GM18520 (cell line): ENCODE measurements around the gene LRRC57.
A peak's percentile ranks its signal among the peaks of the same experiment; 100 is the strongest.
"Not testable (repeated sequence)": the region's sequence is repeated elsewhere in the genome, so short reads cannot be mapped to it uniquely, and the experiment has no call there.

Experiments used
- ATAC-seq: cut with Tn5 transposase; IDR thresholded peaks from one replicate; pipeline ENCODE4 v1.9.1; 2021; ENCODE audit not compliant: unreplicated experiment

The LRRC57 gene

GRCh38 chr15:42548249-42549031, at the start of gene LRRC57, which contains the start of gene HAUS2:
Gene LRRC57, minus strand, starts transcription at chr15:42548793. Its CDS starts 359 bp downstream, at chr15:42548434.
Gene HAUS2, plus strand, starts transcription at chr15:42548838. Its CDS starts 35 bp downstream, at chr15:42548873.
- peak; percentile 85 for ATAC-seq

DNA sequence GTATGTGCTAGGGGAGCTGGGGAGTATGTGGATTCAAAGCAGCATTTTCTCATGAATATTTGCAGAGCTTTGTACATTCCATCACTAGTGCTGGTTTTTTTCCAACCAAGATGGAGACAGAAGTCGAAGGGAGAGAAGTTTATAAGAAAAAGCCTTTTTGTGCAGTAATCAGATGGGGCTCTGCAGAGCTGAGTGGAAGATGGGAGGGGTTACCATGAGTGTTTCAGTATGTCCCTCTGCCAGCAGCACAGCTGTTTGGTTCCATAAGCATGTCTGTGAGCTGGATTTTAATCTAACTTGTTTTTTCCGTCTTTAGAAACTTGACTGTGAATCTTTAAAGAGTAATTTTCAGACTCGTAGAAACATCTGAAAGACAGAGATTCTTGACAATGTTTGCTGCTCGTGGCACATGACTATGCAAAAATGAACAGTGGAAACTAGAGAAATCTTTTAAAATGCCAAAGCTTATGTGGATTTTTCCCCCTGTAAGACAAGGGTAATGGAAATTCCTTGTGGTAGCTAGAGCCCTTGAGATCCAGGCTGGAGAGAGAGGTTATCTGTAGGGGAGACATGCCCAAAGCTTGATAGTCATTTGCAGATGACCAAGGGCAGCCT, 47.1 kb upstream of the LRRC57 start:
- no peak for ATAC-seq

DNA sequence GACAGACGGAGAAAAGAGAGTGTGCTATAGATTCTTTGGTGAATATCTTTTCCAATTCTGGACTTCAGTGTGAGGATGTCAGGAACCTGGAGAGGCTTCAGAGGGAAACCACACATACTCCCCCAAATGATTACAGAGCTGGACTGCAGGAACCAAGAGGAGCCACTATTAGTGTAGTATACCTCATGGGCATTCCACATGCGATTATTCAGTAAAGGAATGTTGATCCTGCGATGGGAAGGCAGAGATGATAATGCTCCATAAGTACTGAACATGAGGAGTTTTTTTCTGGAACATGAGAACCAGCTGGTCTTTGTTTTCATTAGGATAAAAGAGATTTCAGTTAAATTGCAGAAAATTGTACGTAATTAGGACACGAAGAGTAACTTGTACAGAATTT, 45.5 kb upstream of the LRRC57 start:
- no peak for ATAC-seq

DNA sequence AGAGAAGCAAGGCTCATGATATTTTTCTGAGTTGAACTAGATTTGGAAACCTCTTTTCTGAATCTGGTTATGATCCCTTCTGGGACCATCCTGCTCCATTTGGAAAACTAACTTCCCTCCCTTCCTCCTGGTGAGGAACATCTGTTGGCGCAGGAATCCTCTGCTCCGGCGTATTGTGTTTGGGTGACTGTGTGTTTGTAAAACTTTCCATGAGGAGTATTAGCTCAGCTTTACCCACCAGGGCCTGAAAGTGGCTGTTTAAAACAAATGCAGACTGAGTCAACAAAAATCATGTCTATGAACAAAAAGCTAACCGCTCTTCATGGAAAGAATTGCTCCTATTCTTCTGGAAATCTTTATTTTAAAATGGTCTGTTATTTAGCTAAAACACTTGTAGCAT, 44.5 kb upstream of the LRRC57 start:
- no peak for ATAC-seq

- ATAC-seq = no peak
Observed at GRCh38 chr15:42592716-42593115, 44.1 kb upstream of the LRRC57 start.

- no peak for ATAC-seq
Observed at GRCh38 chr15:42591238-42591934, 42.8 kb upstream of the LRRC57 start.

- no peak for ATAC-seq
Observed at GRCh38 chr15:42590619-42591237, 42.1 kb upstream of the LRRC57 start.

DNA sequence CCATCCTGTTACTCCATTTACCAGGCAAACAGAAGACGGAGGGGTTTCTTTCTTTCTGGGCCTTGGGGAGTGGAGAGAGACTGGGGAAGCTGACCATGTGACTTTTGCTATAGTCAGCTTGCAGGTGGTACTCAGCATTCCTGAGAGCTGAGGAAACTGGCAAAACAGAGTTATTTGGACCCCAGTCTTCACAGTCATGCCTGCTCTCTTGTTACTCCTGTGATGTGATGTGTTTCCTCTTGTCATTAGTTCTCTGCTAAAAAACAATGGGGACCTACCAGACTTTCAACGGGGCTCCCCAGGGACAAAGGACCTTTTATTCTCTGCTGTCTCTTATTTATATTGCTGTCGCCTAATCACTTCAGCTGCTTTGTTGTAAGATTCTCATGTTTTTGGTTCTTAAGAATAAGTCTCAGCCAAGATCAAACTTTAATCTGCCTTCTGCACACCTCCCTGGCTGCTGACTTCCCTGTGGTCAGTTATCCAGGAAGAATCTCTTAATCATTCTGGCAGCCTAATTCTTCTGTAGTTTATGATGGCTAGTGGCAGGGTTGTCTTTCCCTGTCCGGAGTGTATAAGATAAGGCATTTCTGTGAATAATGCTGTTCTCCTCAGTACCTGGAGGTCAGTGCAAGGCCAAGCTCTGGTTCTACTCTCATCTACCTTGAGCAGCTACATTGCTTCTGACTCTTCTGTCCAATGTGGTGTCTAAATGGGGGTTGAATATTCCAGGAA, 35.6 kb upstream of the LRRC57 start:
- ATAC-seq = no peak

GRCh38 chr15:42582569-42583375, 34.2 kb upstream of the LRRC57 start:
- no peak for ATAC-seq

GRCh38 chr15:42581272-42581730, 32.7 kb upstream of the LRRC57 start:
- ATAC-seq = peak; percentile 53

DNA sequence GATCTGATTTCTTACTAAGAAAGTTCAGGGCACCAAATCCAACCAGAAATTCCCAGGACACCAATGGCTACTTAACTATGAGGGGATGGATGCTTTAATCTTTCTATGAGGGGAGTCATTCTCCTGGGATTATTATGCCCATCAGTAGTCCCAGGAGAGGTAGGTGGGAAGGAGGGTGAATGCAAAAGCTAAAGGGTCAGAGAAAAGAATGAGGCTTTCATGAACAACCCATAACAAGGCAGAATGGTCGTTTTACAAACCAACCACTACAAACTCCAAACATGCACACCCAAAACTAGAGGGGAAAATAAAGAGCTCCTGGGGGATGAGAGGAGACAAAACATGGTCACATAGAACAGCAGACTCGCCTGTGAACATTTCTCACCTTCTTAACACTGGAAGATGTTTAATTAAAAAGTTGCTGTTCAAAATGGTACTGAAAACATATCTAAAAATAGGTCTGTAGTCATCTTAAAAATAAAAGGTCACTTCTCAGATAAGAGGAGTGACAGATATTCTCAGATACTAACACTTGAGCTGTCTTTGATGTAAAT, 30.5 kb upstream of the LRRC57 start:
- ATAC-seq = no peak

- no peak for ATAC-seq
Observed at GRCh38 chr15:42577514-42578031, 29.0 kb upstream of the LRRC57 start.

DNA sequence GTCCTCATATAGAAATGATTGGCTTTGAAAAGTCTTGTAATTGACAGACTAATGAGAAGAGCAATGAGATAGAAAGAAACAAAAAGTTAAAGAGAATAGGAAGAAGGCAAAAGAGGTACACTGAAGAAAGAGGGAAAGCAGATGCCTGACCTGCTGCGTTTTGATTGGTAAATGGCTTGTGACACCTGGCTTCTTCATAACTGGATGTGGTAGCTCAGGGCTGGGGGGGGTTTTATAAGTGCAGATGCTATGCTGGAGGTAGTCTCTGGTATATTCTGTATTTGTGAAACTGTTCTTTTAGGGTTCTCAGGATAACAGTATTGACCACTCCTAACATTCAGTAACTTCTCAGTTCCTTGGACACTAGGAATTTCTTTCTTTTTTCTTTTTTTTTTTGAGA, 28.2 kb upstream of the LRRC57 start:
- no peak for ATAC-seq

GRCh38 chr15:42576040-42576594, 27.5 kb upstream of the LRRC57 start:
- no peak for ATAC-seq

GRCh38 chr15:42575188-42576039, 26.8 kb upstream of the LRRC57 start, which contains the start of gene STARD9:
Gene STARD9, plus strand, starts transcription at chr15:42575606. Its CDS starts 110 bp downstream, at chr15:42575716.
- peak; percentile 86 for ATAC-seq

DNA sequence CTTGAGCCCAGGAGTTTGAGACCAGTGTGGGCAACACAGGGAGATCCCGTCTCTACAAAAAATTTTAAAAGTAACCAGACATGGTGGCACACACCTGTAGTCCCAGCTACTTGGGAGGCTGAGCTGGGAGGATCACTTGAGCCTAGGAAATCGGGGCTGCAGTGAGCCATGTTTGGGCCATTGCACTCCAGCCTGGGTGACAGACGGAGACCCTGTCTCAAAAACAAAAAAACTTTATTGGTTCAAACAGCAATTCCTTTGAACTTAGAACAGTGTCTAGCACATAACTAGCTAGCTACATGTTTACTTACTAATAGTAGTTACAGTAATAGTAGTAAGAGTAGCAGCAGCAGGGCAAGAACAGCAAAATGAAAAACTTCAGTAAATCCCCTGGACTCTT, 10.1 kb upstream of the LRRC57 start:
- ATAC-seq = no peak

DNA sequence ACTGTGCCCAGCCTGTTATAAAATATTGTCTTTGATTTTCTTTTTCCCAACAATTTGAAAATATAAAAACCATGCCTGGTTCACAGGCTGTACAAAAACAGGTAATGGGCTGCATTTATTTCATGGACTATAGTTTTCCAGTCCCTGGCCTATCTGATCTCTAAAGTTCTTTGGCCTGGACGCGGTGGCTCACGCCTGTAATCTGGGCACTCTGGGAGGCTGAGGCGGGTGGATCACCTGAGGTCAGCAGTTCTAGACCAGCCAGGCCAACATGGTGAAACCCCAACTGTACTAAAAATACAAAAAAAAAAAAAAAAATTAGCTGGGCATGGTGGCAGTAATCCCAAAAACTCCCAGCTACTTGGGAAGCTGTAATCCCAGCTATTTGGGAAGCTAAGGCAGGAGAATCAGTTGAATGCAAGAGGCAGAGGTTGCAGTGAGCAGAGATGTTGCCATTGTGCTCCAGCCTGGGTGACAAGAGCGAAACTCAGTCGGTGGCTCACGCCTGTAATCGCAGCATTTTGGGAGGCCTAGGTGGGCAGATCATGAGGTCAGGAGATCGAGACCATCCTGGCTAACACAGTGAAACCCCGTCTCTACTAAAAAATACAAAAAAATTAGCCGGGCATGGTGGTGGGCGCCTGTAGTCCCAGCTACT, 8.1 kb upstream of the LRRC57 start:
- ATAC-seq = not testable (repeated sequence)
